ENCODE results near the gene TSPAN12. TPM values are rescaled to one million over a fixed set of nuclear protein-coding genes. Genes with fewer than 3 reads are reported as not detected.

The TSPAN12 gene
- total RNA-seq, 1 donor from 2014 or later: 13.0 TPM

- Histone ChIP-seq H2AFZ (ENCODE audit: low read depth, low read length) (no peak overlapping the region), H3K36me3 (ENCODE audit: insufficient read depth, low read length) (no peaks in the 10 kb centered on the region), H3K79me2 (ENCODE audit: insufficient read depth, low read length) (no peaks in the 10 kb centered on the region), H3K9ac (ENCODE audit: low read length) (no peak overlapping the region), H3K4me1 (ENCODE audit: insufficient read depth, low read length) (no peaks in the 10 kb centered on the region), H4K20me1 (ENCODE audit: insufficient read depth, low read length) (no peaks in the 10 kb centered on the region), H3K27ac (ENCODE audit: low read depth, low read length) (no peak overlapping the region), H3K4me3 (ENCODE audit: insufficient read depth, low read depth, low read length) (no peak overlapping the region), H3K9me3 (ENCODE audit: insufficient read depth, low read depth, low read length) (no peaks in the 10 kb centered on the region), H3K4me2 (ENCODE audit: low read length) (no peak overlapping the region), H3K27me3 (ENCODE audit: insufficient read depth, low read length) (no peaks in the 10 kb centered on the region)
- H3K36me3 Mint-ChIP-seq (ENCODE audit: low read depth, unreplicated experiment): peaks cover 5% of the 10 kb centered on the region
- H3K27me3 Mint-ChIP-seq (ENCODE audit: low read depth, unreplicated experiment): no peaks in the 10 kb centered on the region
- TF ChIP-seq EZH2 (IDR thresholded peaks at IDR 0.05; ENCODE audit: insufficient read depth, low read length): no peak
- no peak for TF ChIP-seq CTCF (IDR thresholded peaks at IDR 0.05; ENCODE audit: insufficient read depth, low read depth, low read length)
- DNase-seq (ENCODE audit: low read depth) (no peak), FAIRE-seq (peak; percentile 45)
- no peak overlapping the region for H3K4me3 Mint-ChIP-seq (ENCODE audit: unreplicated experiment)
- H3K27ac Mint-ChIP-seq (ENCODE audit: unreplicated experiment): no peak overlapping the region
- peaks cover 3% of the 10 kb centered on the region for H3K4me1 Mint-ChIP-seq (ENCODE audit: low read depth, unreplicated experiment)
- peaks cover 2% of the 10 kb centered on the region for H3K9me3 Mint-ChIP-seq (ENCODE audit: unreplicated experiment)
Measured at GRCh38 chr7:120813546-120814252, 44.2 kb downstream of the TSPAN12 start.

GRCh38 chr7:120813089-120813488 is 44.9 kb downstream of the TSPAN12 start:
- FAIRE-seq: no peak

More at GRCh38 chr7:120813089-120813488, 44.9 kb downstream of the TSPAN12 start:
- H4K20me1 ChIP-seq (ENCODE audit: insufficient read depth, low read length): no peaks in the 10 kb centered on the region
- Mint-ChIP-seq H3K4me1 (ENCODE audit: low read depth, unreplicated experiment) (peaks cover 2% of the 10 kb centered on the region), H3K27me3 (ENCODE audit: low read depth, unreplicated experiment) (no peaks in the 10 kb centered on the region), H3K9me3 (ENCODE audit: unreplicated experiment) (peaks cover 2% of the 10 kb centered on the region), H3K36me3 (ENCODE audit: low read depth, unreplicated experiment) (peaks cover 5% of the 10 kb centered on the region), H3K27ac (ENCODE audit: unreplicated experiment) (no peak overlapping the region), H3K4me3 (ENCODE audit: unreplicated experiment) (no peak overlapping the region)
- H3K9me3 ChIP-seq (ENCODE audit: insufficient read depth, low read depth, low read length): no peaks in the 10 kb centered on the region
- no peak overlapping the region for H3K9ac ChIP-seq (ENCODE audit: low read length)
- H3K4me3 ChIP-seq (ENCODE audit: insufficient read depth, low read depth, low read length): no peak overlapping the region
- H3K4me2 ChIP-seq (ENCODE audit: low read length): no peak overlapping the region
- no peaks in the 10 kb centered on the region for H3K79me2 ChIP-seq (ENCODE audit: insufficient read depth, low read length)
- H3K36me3 ChIP-seq (ENCODE audit: insufficient read depth, low read length): no peaks in the 10 kb centered on the region
- H2AFZ ChIP-seq (ENCODE audit: low read depth, low read length): no peak overlapping the region
- no peak for DNase-seq (ENCODE audit: low read depth)
- TF ChIP-seq EZH2 (IDR thresholded peaks at IDR 0.05; ENCODE audit: insufficient read depth, low read length): no peak
- TF ChIP-seq CTCF (IDR thresholded peaks at IDR 0.05; ENCODE audit: insufficient read depth, low read depth, low read length): no peak
- H3K27me3 ChIP-seq (ENCODE audit: insufficient read depth, low read length): no peaks in the 10 kb centered on the region
- H3K27ac ChIP-seq (ENCODE audit: low read depth, low read length): no peak overlapping the region
- H3K4me1 ChIP-seq (ENCODE audit: insufficient read depth, low read length): no peaks in the 10 kb centered on the region

All from astrocyte (in vitro differentiated cells and primary cell).